Breast epithelium (tissue), 4 donors: ENCODE results near the gene KCNQ1OT1. TPM values are rescaled to one million over a fixed set of nuclear protein-coding genes. Genes with fewer than 3 reads are reported as not detected.

ENCODE experiments used
- DNase-seq, 2 donors: peaks; one replicate each; pipeline ENCODE4 v3.0.0-alpha.2; 2019; ENCODE audit warnings: low spot score in 2 of 2
- H3K27ac ChIP-seq, 2 donors: fragments of 200-600 bp; sonication (generic) in 1 of 2; one replicate each; pipeline ENCODE4 v1.5.1; 2016 to 2019; ENCODE audit warnings: mild to moderate bottlenecking in 1 of 2
- H3K27me3 ChIP-seq, 2 donors: fragments of 200-600 bp; sonication (generic) in 1 of 2; one replicate each; pipeline versions ENCODE4 v1.5.1 to v1.6.0; 2017 to 2019; ENCODE audit warnings: control low read depth in 1 of 2, mild to moderate bottlenecking in 1 of 2
- H3K36me3 ChIP-seq: fragments of 200-600 bp; one replicate; pipeline ENCODE4 v1.5.1; 2019
- H3K4me1 ChIP-seq, 2 donors: fragments of 200-600 bp; sonication (generic); one replicate each; pipeline ENCODE4 v1.5.1; 2016 to 2019; ENCODE audit warnings: control low read depth in 1 of 2
- H3K4me3 ChIP-seq, 3 donors: fragments of 200-600 bp; sonication (generic); 1 replicate in 2 of 3; 2 replicates in 1 of 3; pipeline ENCODE4 v1.5.1; 2016 to 2019; ENCODE audit warnings: mild to moderate bottlenecking in 3 of 3, moderate library complexity in 2 of 3
- H3K9me3 ChIP-seq, 2 donors: fragments of 200-600 bp; sonication (generic) in 1 of 2; one replicate each; pipeline ENCODE4 v1.5.1; 2016 to 2019; ENCODE audit warnings: control low read depth in 1 of 2
- POLR2A ChIP-seq: fragments of 450-650 bp; IDR thresholded peaks from one replicate; pipeline ENCODE4 v1.6.1; 2016; ENCODE audit warnings: antibody characterized with exemption, mild to moderate bottlenecking, moderate library complexity
- POLR2AphosphoS5 ChIP-seq, 3 donors: sonication (generic); formaldehyde crosslinking; IDR thresholded peaks; one replicate each; pipeline ENCODE4 v1.6.1; 2017; ENCODE audit warnings: antibody characterized with exemption in 3 of 3
- intact Hi-C: fragments of 100-400 bp; cut with DNase I; formaldehyde crosslinking; loops from one replicate; pipeline ENCODE4 v1.15.1; 2023; ENCODE audit warnings: low total_unique reads
- total RNA-seq, 3 donors: library from RNA; depleted of rRNA; stranded (reverse); fragments of >200 nt; gene quantifications; one replicate each; pipeline ENCODE4 v1.1.0, GENCODE V29; 2016
- TF ChIP-seq, protein P1 (sequence below), 3 donors: fragments of 450-650 bp; IDR thresholded peaks; one replicate each; pipeline ENCODE4 v1.5.1; 2016 to 2017; ENCODE audit warnings: antibody characterized with exemption in 3 of 3, mild to moderate bottlenecking in 3 of 3, moderate library complexity in 3 of 3

KCNQ1OT1 gene
- total RNA-seq, 3 donors from 2014 or later, result 2.1 to 5.3 (median 3.6) TPM

DNA sequence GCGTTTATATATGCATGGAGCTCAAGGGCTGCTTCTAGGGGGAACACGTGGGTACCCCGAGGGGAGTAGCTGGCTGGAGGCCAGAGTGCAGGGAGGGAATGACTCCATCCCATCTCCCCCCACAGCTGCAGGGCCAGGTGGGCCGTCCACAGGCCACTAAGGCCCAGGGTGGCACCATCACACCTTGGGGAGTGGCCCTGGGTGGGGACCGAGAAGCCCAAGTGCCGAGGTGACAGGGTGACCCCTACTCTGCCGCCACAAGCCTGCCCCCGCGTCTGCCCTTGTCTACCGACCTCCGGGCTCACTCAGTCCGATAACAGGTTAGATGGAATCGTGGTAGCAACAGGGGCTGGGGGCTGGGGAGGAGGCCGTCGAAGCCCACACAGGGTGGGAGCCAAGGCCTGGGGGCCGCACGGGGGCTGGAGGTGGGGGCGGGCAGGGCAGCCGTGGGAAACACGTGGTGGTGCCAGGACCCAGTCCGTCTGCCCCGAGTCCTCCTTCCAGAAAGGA is 125.7 kb downstream of the KCNQ1OT1 start:
- DNase-seq, result peak in 1 of 2 donors; percentile 39
- Histone ChIP-seq H3K9me3 (no peaks in the 10 kb centered on the region), H3K4me3 (no peak overlapping the region), H3K4me1 (no peaks in the 10 kb centered on the region), H3K27ac (peak overlapping the region; percentile 29 to 68), H3K36me3 (no peaks in the 10 kb centered on the region), H3K27me3 (no peaks in the 10 kb centered on the region)
- TF ChIP-seq, protein P1, sequence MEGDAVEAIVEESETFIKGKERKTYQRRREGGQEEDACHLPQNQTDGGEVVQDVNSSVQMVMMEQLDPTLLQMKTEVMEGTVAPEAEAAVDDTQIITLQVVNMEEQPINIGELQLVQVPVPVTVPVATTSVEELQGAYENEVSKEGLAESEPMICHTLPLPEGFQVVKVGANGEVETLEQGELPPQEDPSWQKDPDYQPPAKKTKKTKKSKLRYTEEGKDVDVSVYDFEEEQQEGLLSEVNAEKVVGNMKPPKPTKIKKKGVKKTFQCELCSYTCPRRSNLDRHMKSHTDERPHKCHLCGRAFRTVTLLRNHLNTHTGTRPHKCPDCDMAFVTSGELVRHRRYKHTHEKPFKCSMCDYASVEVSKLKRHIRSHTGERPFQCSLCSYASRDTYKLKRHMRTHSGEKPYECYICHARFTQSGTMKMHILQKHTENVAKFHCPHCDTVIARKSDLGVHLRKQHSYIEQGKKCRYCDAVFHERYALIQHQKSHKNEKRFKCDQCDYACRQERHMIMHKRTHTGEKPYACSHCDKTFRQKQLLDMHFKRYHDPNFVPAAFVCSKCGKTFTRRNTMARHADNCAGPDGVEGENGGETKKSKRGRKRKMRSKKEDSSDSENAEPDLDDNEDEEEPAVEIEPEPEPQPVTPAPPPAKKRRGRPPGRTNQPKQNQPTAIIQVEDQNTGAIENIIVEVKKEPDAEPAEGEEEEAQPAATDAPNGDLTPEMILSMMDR (IDR thresholded peaks at IDR 0.05), result no peak
- TF ChIP-seq POLR2AphosphoS5 (IDR thresholded peaks at IDR 0.05) (no peak), POLR2A (no peak)
- intact Hi-C loops, result no loop called here

DNA sequence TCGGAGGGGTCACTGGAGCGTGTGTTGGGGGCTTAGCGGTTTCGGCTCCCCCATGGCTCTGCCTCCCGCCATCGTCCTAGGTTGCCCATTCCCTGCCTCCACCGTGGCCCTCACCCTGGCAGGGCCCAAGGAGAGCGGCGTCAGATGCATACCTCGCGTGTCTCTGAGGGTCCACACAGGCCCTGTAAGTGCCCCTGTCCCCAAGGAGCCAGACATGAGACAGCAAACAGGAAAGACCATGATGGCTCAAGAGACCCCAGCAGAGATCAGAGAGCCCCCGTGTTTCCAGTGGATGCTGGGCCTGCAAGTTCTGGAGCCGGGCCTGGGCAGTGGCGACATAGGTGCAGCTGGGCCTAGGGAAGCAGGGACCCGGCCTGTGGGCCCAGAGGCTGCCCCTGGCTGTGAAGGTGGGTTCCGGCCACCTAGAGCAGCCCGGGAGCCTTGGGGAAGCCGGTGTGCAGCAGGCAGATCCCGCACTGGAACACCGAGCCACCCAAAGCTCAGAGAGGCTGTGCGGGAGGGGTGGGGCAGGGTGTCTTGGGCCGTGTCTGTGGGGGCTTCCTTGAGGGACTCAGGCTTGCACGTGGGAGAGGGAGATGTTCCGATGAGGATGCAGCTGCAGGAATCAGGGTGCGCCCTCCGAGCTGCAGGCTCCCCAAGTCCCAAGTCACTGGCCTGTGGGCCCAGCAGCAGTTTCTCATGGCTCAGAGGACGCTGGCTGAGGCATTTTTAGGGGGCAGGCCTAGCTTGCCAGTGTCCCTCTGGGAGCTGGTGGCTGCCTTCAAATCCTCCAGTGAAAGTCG is 126.4 kb downstream of the KCNQ1OT1 start:
- H3K4me3 ChIP-seq, result no peak overlapping the region
- DNase-seq, result peak in 1 of 2 donors; percentile 17
- H3K4me1 ChIP-seq, result no peaks in the 10 kb centered on the region
- intact Hi-C loops, result no loop called here
- no peak overlapping the region for H3K27ac ChIP-seq
- no peaks in the 10 kb centered on the region for H3K27me3 ChIP-seq
- TF ChIP-seq, protein P1 (IDR thresholded peaks at IDR 0.05), result no peak
- no peak for TF ChIP-seq POLR2A
- no peak for TF ChIP-seq POLR2AphosphoS5 (IDR thresholded peaks at IDR 0.05)
- no peaks in the 10 kb centered on the region for H3K9me3 ChIP-seq
- H3K36me3 ChIP-seq, result no peaks in the 10 kb centered on the region

DNA sequence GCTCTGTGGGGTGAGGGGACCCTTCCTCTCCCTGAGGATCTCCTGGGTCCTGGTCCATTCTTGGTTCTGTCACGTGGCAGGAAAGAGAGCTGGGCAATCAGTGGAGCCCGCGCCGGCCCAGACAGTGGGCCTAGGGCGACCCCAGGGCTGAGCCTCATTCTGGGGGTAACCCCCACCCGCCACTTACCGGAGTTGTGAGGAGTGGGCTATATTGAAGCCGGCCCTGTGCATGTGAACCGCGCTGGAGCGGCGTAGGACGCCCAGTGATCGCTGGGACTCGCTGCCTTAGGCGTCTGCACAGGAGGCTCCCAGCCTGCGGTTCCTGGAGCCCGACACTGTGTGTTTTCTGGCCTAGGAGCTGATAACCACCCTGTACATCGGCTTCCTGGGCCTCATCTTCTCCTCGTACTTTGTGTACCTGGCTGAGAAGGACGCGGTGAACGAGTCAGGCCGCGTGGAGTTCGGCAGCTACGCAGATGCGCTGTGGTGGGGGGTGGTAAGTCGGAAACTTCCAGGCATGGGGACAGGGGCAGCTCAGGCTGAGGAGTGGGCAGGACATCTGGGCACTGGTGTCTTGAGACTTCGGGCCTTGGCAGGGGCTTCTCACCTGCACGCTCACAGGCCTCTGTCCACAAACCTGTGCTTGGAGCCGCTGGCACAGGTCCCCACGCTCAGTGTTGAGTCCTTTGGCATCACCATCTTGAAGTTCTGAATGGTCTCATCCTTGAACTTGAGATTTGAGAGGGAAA is 127.1 kb downstream of the KCNQ1OT1 start:
- Histone ChIP-seq H3K9me3 (no peaks in the 10 kb centered on the region), H3K36me3 (no peaks in the 10 kb centered on the region), H3K4me1 (no peaks in the 10 kb centered on the region), H3K27ac (no peak overlapping the region), H3K27me3 (no peaks in the 10 kb centered on the region), H3K4me3 (no peak overlapping the region)
- intact Hi-C loops, result no loop called here
- TF ChIP-seq POLR2A (no peak), POLR2AphosphoS5 (IDR thresholded peaks at IDR 0.05) (no peak)
- TF ChIP-seq, protein P1 (IDR thresholded peaks at IDR 0.05), result no peak
- DNase-seq, result no peak

DNA sequence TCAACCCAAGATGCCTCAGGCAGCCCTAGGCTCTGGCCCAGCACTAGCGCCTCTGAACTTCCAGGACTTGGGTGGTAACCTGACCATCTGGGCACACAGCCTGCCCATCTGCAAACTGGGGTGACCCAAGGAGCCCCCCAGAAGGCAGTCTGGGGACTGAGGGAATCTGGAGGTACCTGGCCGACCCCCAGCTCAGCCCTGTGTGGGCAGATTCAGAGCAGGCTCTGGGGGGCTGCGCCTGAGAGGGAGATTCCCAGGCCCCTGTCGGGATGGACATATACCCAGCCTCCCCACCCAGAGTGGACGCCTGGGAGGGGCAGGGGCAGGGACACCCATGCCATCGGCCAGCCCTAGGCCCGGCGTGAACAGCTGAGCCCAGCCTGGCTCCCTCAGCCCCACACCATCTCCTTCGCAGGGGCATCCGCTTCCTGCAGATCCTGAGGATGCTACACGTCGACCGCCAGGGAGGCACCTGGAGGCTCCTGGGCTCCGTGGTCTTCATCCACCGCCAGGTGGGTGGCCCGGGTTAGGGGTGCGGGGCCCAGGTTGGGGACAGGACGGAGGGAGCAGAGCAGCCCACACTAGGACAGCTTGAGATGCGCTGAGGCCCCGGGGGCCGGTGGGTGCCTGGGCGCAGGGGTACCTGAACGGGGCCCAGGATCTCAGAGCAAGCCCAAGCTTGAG is 128.1 kb downstream of the KCNQ1OT1 start:
- intact Hi-C loops, result no loop called here
- no peaks in the 10 kb centered on the region for H3K36me3 ChIP-seq
- H3K9me3 ChIP-seq, result no peaks in the 10 kb centered on the region
- H3K4me1 ChIP-seq, result no peaks in the 10 kb centered on the region
- no peak for DNase-seq
- H3K27me3 ChIP-seq, result no peaks in the 10 kb centered on the region
- no peak for TF ChIP-seq POLR2AphosphoS5 (IDR thresholded peaks at IDR 0.05)
- TF ChIP-seq, protein P1 (IDR thresholded peaks at IDR 0.05), result no peak
- TF ChIP-seq POLR2A, result no peak
- no peak overlapping the region for H3K27ac ChIP-seq
- H3K4me3 ChIP-seq, result no peak overlapping the region
